GM21619 (cell line): Measurements from ENCODE around the gene MTARC1.

Source experiments
- ATAC-seq: cut with Tn5 transposase; IDR thresholded peaks from one replicate; pipeline ENCODE4 v1.9.1; 2021; ENCODE audit not compliant: unreplicated experiment

Gene MTARC1

GRCh38 chr1:220786337-220787068, at the start of gene MTARC1:
Gene MTARC1, plus strand, starts transcription at chr1:220786913. Its CDS starts 32 bp downstream, at chr1:220786945.
- ATAC-seq = peak; percentile 76

- ATAC-seq = no peak
Observed at GRCh38 chr1:220741349-220741748, 45.4 kb upstream of the MTARC1 start.

GRCh38 chr1:220741825-220742224, 44.9 kb upstream of the MTARC1 start:
- ATAC-seq = no peak

- no peak for ATAC-seq
Observed at GRCh38 chr1:220742520-220742919, 44.2 kb upstream of the MTARC1 start.

GRCh38 chr1:220746851-220747250, 39.9 kb upstream of the MTARC1 start:
- ATAC-seq = no peak

- peak; percentile 20 for ATAC-seq
Observed at GRCh38 chr1:220747437-220748088, 39.1 kb upstream of the MTARC1 start.

GRCh38 chr1:220748089-220748934, 38.4 kb upstream of the MTARC1 start, which contains the start of gene MTARC2:
Gene MTARC2, plus strand, starts transcription at chr1:220748322. Its CDS starts 210 bp downstream, at chr1:220748532.
- ATAC-seq = peak; percentile 91

- no peak for ATAC-seq
Observed at GRCh38 chr1:220748936-220749335, 37.8 kb upstream of the MTARC1 start.

GRCh38 chr1:220750131-220750515, 36.6 kb upstream of the MTARC1 start:
- no peak for ATAC-seq

GRCh38 chr1:220751111-220751510, 35.6 kb upstream of the MTARC1 start:
- ATAC-seq = no peak

GRCh38 chr1:220754212-220754917, 32.3 kb upstream of the MTARC1 start:
- no peak for ATAC-seq

GRCh38 chr1:220754918-220755295, 31.8 kb upstream of the MTARC1 start:
- no peak for ATAC-seq

GRCh38 chr1:220755309-220755708, 31.4 kb upstream of the MTARC1 start:
- ATAC-seq = no peak

GRCh38 chr1:220757441-220757840, 29.3 kb upstream of the MTARC1 start:
- ATAC-seq = no peak

GRCh38 chr1:220759147-220759546, 27.6 kb upstream of the MTARC1 start:
- no peak for ATAC-seq

- no peak for ATAC-seq
Observed at GRCh38 chr1:220761688-220762427, 24.9 kb upstream of the MTARC1 start.

- ATAC-seq = no peak
Observed at GRCh38 chr1:220764757-220765156, 22.0 kb upstream of the MTARC1 start.

GRCh38 chr1:220767312-220768125, 19.2 kb upstream of the MTARC1 start:
- ATAC-seq = no peak

GRCh38 chr1:220768126-220768601, 18.5 kb upstream of the MTARC1 start:
- no peak for ATAC-seq
